ENCODE results near the gene BMPER.

The BMPER gene

GRCh38 chr7:34067005-34067778, 161.9 kb downstream of the BMPER start:
- DNase-seq: no peak

DNA sequence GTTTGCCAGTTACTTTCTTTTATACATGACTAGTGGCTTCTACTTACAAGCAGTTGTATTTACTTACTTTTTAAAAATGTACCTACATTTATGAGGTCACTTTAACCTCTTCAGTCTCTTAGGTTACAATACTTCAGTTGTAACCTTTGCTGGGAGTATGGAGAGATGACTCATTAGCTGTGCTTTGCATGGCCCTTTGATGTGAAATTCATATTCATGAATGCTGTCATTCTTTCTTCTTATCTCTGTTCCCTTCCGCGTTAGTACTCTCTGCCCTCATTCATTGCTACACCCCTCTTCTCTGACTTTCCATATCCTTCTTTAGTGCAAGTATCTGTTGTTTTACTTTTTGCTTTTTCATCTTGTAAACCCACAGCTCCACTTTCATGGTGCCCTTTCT, 164.3 kb downstream of the BMPER start:
- no peak for DNase-seq

DNA sequence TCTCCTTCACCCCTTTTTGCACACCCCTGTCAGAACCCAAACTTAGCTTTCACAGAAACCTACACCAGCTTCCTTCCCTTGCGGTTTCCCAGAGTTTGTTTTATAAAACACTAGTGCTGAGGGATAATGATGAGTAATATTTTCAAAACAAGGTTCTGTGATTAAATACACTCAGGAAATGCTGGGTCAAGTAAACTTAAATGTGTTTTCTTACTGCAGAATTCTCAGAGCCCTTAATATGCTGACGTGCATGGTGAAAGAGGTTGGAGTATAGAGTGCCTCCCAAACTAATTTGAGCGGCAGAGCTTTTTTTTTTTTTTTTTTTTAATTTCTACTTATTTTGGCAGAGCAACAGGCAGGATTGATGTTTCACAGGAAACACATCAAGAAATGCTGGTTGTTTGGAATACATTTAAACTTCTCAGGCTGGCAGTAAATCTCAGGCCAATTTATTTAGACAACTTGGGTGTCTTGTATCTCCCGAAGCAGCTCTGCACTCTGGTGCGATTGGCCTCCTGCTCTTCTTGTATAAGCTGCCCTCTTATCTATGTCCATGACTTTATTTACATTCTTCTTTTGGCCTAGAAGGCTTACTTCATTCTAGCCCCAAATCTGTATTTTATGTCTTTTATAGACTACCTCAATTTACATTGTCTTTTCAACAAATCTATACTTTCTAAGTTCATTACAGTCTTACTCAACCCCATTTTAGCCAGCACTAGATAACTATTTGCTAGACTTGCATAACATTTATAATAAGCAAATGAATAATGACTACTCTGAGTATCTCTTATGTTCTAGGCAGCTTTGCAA, 165.4 kb downstream of the BMPER start:
- no peak for DNase-seq

- no peak for DNase-seq
These were observed 168.3 kb downstream of the BMPER start for GRCh38 chr7:34073676-34074075.

DNA sequence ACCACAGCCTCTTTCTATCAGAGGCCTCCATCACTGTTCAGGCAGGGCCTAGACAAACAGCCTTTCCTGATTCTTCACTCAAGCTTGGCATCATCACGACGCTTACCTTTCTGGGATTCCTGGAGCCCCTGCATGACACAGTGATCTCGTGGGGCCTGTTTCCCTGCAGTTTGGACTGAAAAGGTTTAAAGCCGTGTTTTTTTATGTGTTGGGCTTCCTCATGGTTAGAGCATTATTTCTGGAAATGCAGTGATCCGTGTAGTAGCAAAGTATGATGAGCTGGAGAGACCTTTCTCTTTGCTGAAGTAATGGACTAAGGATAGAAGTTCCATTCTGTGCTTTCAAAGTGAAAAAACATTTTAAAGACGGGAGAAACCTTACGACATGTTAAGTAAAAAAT, 169.1 kb downstream of the BMPER start:
- no peak for DNase-seq

DNA sequence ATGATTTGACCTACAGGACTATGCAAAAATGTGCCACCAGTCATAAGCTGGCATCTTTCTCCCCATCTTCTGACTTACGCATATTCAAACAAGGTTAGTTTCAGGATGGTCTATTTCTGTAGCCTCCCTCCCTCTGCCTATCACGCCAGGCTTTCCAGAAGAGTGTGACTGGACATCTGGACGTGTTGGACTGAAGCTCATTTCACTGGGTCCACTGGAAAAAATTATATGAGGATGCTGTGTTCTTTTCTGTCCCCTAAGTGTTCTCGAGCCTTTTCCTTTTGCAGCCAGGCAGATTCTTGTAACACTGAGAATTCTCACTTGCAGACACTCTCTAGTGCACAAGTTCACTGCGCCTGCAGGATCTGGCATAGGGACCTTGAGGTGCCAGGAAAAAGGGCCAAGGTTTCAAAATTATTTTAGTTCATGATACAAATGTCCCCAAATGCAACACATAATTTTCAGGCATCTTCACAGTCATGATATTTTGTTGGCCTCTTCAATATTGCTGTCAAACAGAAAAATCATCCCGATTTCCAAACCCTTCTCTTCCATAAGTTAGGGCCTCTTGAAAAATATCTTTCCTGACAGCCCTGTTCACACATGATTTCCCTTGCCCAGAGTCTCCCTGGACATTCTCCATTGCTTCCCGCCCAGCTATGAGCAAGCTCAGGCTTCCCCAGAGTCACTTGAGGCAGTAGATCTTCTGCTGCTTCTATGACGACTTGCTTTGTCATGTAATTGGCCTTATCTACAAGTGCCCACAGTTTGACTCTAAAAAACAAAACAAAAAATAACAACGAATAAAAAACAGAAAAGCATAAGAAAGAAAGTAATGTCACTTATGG, 170.4 kb downstream of the BMPER start:
- no peak for DNase-seq

- DNase-seq: no peak
These were observed 171.8 kb downstream of the BMPER start for GRCh38 chr7:34077168-34077567.

- DNase-seq: no peak
These were observed 173.5 kb downstream of the BMPER start for GRCh38 chr7:34078864-34079263.

- DNase-seq: no peak
These were observed 175.2 kb downstream of the BMPER start for GRCh38 chr7:34080513-34080912.

DNA sequence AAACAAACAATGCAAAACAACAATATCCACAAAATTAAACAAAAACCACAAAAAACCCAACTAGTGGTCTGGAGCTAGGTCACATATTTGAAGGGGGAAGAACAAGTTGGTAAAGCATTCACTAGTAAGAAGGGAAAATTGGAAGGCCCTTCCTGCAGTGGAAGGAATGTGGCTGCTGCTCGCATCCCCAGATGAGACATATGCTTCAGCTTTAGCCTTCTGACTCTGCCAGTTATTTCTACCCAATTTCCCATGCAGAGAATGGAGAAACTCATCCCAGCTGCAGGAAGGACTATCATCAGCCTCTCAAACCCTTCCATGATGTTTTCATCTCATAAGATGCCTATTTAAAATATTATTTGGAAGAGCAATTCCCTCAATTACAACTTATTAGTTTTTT, 176.6 kb downstream of the BMPER start:
- DNase-seq: no peak

GRCh38 chr7:34083440-34083839, 178.1 kb downstream of the BMPER start:
- no peak for DNase-seq

GRCh38 chr7:34084651-34085050, 179.3 kb downstream of the BMPER start:
- DNase-seq: no peak

DNA sequence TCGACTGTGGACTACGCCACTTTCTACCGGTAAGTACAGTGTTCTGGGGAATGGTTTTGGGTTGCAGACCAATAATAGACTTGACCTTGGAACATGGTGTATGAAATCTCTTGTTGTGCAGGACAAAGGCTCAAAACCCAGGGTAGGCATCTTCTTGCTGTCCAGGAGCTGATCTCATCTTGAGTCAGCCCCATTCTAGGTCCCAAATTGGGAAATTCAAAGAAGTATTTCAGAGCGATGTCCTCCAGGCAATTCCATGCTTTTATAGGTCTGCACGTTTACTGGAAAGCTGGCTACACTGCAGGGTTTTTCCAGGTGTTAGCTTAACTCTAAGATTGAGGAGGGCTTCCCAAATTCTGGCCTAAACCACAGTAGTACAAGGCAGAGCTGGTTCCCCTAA, 180.7 kb downstream of the BMPER start:
- no peak for DNase-seq

GRCh38 chr7:34086981-34087380, 181.6 kb downstream of the BMPER start:
- no peak for DNase-seq

DNA sequence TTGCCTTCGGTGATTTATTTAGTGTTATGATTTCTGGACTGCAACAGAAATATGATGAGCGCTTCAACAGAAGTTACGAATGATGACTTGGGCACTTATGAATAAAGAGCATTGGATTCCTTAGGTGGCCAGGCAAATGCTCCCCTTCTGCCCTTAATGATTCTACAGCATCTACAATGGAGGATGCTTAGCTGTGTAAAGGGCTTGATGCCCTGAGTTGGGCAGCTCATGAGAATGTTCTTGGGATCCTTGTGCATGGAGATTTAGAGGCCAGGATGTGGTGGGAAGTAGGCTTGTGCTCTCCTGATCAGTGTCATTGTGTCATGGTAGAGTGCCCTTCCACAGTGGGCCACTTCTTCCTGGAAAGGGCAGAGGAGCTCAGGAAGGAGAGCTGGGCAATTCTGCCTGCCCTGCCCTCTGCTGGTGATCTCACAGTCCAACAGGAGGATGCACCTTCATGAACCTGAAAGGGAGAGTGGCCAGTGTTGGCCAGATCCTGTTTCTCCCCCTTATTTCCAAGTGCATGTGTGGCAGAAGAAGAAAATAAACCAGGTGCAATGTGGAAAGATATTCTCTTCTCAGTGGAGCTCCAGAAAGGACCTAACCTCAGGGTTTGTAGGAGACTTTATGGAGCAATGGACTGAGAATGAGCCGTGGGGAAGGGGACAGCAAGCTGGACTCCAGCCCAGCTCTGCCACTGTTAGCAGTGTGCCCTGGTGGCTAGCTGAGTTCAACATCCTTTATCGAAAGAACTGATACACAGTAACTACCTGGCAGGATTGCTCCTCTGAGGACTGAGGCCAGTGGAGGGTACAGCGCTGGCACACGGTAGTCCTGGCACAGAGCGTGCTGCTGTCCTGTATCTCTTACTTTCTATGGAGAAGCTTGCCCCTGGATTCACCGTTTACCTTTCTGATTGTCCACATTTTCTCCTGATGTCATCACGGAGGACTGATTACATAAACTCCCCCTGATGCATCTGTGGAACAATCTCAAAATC, 182.9 kb downstream of the BMPER start:
- no peak for DNase-seq

DNA sequence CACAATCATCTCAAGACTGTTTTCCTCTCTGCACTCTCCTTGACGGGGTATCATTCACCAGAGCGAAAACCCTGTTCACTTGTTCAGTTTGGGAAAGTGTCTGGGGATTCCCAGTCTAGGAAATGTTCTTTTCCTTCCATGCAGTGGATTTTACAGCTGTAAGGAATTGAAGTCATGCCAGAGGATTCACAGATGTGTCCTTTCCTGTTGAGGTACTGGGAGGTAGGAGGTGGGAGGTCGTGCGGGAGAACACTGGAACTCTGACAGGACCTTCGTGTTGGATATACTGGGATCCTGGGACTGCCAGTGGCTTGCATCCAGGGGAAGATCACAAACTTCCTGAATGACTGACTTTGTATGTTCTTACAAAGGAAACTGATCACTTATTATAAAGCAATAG, 185.5 kb downstream of the BMPER start:
- DNase-seq: no peak

DNA sequence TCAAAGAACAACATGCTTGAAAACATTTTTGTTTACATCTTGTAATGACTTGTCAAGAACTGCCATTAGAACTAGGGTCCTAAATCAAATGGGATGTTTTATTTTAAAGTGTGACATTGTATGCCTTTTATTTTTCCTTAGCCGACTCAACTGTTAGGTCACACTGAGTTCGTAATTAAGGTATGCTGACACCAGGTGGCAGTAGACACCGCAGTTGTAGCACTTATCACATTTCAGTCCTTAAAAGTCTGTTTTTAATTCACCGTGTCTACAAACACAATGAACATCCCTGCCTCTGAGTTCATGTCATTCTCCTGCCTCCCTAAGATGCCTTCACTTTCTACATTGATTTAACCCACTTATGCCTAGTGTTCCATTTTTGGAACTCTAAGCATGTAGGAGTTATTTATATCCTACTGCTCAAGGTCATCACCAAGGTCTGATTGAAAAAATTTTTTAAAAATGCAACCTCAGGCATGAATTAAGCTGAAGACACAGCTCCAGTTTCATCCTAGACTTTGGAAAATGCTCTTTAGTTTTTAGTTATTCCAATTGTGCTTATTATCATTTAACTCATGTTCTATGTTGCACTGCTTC, 186.1 kb downstream of the BMPER start:
- no peak for DNase-seq

GRCh38 chr7:34093276-34093675, 187.9 kb downstream of the BMPER start:
- no peak for DNase-seq

- peak; percentile 54 for DNase-seq
These were observed 190.9 kb downstream of the BMPER start for GRCh38 chr7:34096198-34096651.

DNA sequence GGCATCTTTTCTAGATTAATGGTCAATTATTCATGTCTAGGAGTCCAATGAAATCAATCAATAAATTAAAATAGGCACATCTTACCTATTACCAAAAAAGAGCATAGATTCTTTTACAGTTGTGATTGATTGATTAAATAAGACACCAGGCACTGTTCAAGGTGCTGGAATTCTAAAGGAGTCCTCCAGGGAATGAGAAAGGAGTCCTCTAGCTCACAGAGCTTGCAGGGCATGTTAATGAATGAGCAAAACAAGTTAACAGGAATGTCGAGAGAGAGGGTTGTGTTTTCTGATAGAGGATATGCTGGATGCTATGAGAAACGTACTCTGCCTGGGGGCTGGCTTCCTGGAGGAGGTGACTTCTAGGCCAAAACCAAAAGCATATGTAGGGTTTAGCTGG, 191.4 kb downstream of the BMPER start:
- no peak for DNase-seq

DNA sequence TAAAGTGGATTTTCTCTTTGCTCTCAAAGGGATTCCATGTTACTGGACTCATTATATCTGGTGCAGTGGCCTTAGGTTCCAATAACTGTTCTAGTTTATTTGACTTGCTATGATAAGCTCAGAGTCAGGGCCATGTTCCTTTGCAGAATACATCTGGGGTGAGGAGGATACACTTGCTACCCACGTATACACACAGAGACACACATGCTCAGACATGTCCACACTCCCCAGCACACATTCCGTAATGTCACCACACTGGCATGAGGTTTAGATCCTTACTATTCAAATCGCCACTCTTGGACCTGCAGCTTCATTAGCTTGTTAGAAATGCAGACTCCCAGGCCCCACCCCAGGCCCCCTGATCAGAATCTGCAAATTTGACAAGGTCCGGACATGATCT, 195.3 kb downstream of the BMPER start:
- DNase-seq: no peak

DNA sequence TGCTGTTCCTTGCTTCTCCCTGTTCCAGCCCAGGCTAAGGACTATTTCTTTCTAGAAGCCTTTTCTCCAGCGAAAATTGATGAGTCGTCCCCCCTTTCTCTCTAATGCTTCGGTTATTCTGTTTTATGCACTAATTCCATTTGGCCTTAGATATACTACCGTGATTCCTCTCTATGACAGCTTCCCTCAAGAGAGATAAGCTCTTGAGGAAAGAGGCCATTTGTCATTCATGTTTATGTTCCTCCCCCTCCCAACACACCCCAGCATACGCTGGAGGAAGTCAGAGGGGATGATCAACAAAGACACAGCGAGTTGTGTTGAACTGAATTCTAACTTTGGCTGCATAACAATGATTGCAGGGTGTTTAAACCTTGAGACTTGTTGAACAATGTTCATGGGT, 198.8 kb downstream of the BMPER start:
- DNase-seq: no peak

Data from GOT3 (cell line).